Right lobe of liver (tissue), 4 donors: ENCODE measurements around the gene PCGF1.

Experiments used
- CTCF ChIP-seq, 4 donors: fragments of 200-600 bp in 3 of 4; fragments of 450-650 bp in 1 of 4; IDR thresholded peaks; one replicate each; pipeline versions ENCODE4 v1.5.1 to v1.8.0; 2016 to 2022; ENCODE audit warnings: antibody characterized with exemption in 4 of 4, mild to moderate bottlenecking in 2 of 4
- POLR2A ChIP-seq: fragments of 450-650 bp; IDR thresholded peaks from one replicate; pipeline ENCODE4 v1.6.1; 2017; ENCODE audit warnings: antibody characterized with exemption, mild to moderate bottlenecking
- donor health status: DM: no; HTN: no; CAD: no.
- donor health status: DM: no; HTN: no; CAD: no.
- donor health status: DM: no; HTN: yes; CAD: no.

- TF ChIP-seq CTCF (IDR thresholded peaks at IDR 0.05) (peak in 3 of 4 donors; percentile 40 to 49 (median 41)), POLR2A (no peak)
Observed at GRCh38 chr2:74532222-74532621, 24.7 kb upstream of the PCGF1 start.
